K562 (cell line): ENCODE measurements around the gene SIGLEC5. TPM values are rescaled to one million over a fixed set of nuclear protein-coding genes. Genes with fewer than 3 reads are reported as not detected.

ENCODE experiments used
- ATAC-seq: fragments of 200-7000 bp; cut with Tn5 transposase; 3 replicates; pipeline ENCODE4 v1.9.1; 2020; ENCODE audit warnings: moderate library complexity
- BruUV-seq: library from RNA; stranded (reverse); fragments of 400-500 nt; replicated peaks from 2 replicates; lab custom pipeline; 2021; lab: Mats Ljungman, UMichigan
- CTCF ChIA-PET: fragments of 300-600 bp; formaldehyde crosslinking; extraction: SDS; loops from one replicate; lab custom pipeline; 2021; ENCODE audit warnings: low intra/inter-chr PET ratio; lab: Yijun Ruan, JAX
- POLR2A ChIA-PET: fragments of 300-600, 350-650 bp; sonication (Branson Sonifier 250); formaldehyde crosslinking; extraction: SDS; loops from one replicate; lab custom pipeline; 2021; ENCODE audit warnings: antibody characterized with exemption, inconsistent platforms; lab: Yijun Ruan, JAX
- DNase-seq, 4 experiments: peaks; one replicate each; pipeline versions ENCODE4 v3.0.0 to v3.0.0-alpha.2; 2011 to 2018; ENCODE audit warnings: low spot score in 3 of 4, mixed read lengths in 3 of 4; ENCODE audit errors: extremely low read depth in 1 of 4
- FAIRE-seq: peaks from 2 replicates; lab custom pipeline; 2011; peaks lifted over from hg19 to GRCh38; lab: Jason Lieb, UNC
- H2AFZ ChIP-seq: 2 replicates; pipeline ENCODE4 v1.6.0; 2011; ENCODE audit warnings: low read depth, low read length, control low read depth, inconsistent platforms
- H3K27ac ChIP-seq: fragments of 200-600 bp; 3 replicates; pipeline ENCODE4 v1.8.0; 2011; ENCODE audit warnings: low read depth, mild to moderate bottlenecking, control low read depth, inconsistent platforms, low read length, moderate library complexity, mixed read lengths; ENCODE audit errors: extremely low read depth
- H3K27me3 ChIP-seq, 2 experiments: fragments of 300-600 bp in 1 of 2; 2 replicates in 1 of 2; 3 replicates in 1 of 2; pipeline versions ENCODE4 v1.6.0 to v1.8.0; 2011; ENCODE audit warnings: inconsistent platforms in 2 of 2, low read length in 2 of 2, mild to moderate bottlenecking in 1 of 2, mixed read lengths in 1 of 2, moderate library complexity in 1 of 2; ENCODE audit not compliant: control insufficient read depth in 2 of 2, insufficient read depth in 2 of 2
- H3K36me3 ChIP-seq: fragments of 300-600 bp; 3 replicates; pipeline ENCODE4 v1.8.0; 2011; ENCODE audit warnings: mild to moderate bottlenecking, low read length, inconsistent platforms; ENCODE audit not compliant: control insufficient read depth, insufficient read depth
- H3K4me1 ChIP-seq, 2 experiments: fragments of 200-600 bp in 1 of 2; replicated peaks in 1 of 2; 2 replicates in 1 of 2; 3 replicates in 1 of 2; pipeline versions ENCODE4 v1.5.1 to v1.8.0; 2011; ENCODE audit warnings: inconsistent platforms in 2 of 2, low read length in 2 of 2, mild to moderate bottlenecking in 1 of 2, mixed read lengths in 1 of 2, moderate library complexity in 1 of 2; ENCODE audit not compliant: control insufficient read depth in 2 of 2, insufficient read depth in 2 of 2
- H3K4me2 ChIP-seq: 2 replicates; pipeline ENCODE4 v1.6.1; 2011; ENCODE audit warnings: low read length, control low read depth, inconsistent platforms, mixed read lengths; ENCODE audit not compliant: insufficient read depth
- H3K4me3 ChIP-seq: fragments of 200-600 bp; sonication (generic), shearing (Covaris generic); 2 replicates; pipeline ENCODE4 v1.5.1; 2016; ENCODE audit warnings: control low read depth, inconsistent platforms
- H3K79me2 ChIP-seq: fragments of 200-600 bp; 3 replicates; pipeline ENCODE4 v1.8.0; 2011; ENCODE audit warnings: low read length, inconsistent platforms; ENCODE audit not compliant: control insufficient read depth, insufficient read depth
- H3K9ac ChIP-seq, 2 experiments: 2 replicates each; pipeline versions ENCODE4 v1.6.0 to v1.6.1; 2011; ENCODE audit warnings: low read depth in 2 of 2, low read length in 2 of 2, control low read depth in 1 of 2, inconsistent platforms in 1 of 2, mild to moderate bottlenecking in 1 of 2, mixed read lengths in 1 of 2; ENCODE audit not compliant: insufficient read depth in 1 of 2
- H3K9me1 ChIP-seq: one replicate; pipeline ENCODE4 v1.6.0; 2011; ENCODE audit warnings: inconsistent platforms, mild to moderate bottlenecking, low read length, moderate library complexity; ENCODE audit not compliant: control insufficient read depth, insufficient read depth
- H3K9me3 ChIP-seq: replicated peaks from 2 replicates; pipeline ENCODE4 v1.5.1; 2011; ENCODE audit warnings: low read depth, low read length, inconsistent platforms; ENCODE audit not compliant: control insufficient read depth, insufficient read depth
- H4K20me1 ChIP-seq: replicated peaks from 2 replicates; pipeline ENCODE4 v1.6.1; 2011; ENCODE audit warnings: low read length, inconsistent platforms, mixed read lengths; ENCODE audit not compliant: control insufficient read depth, insufficient read depth
- FOSL1 ChIP-seq: fragments of 200-800 bp; sonication (Bioruptor generic); conservative IDR thresholded peaks from 2 replicates; pipeline ENCODE4 v1.6.1; 2016; ENCODE audit warnings: missing genetic modification characterization, missing compliant biosample characterization
- FOXA3 ChIP-seq, 2 experiments: fragments of 450-650 bp in 1 of 2; sonication (generic) in 1 of 2; formaldehyde crosslinking; IDR thresholded peaks in 1 of 2; conservative IDR thresholded peaks in 1 of 2; 2 replicates each; pipeline versions ENCODE4 v1.4.0 to v1.8.0; 2020 to 2022; ENCODE audit warnings: mild to moderate bottlenecking in 2 of 2, missing genetic modification reagents in 1 of 2
- HLTF ChIP-seq: fragments of 450-650 bp; IDR thresholded peaks from 2 replicates; pipeline ENCODE4 v1.6.1; 2016
- JUND ChIP-seq, 2 experiments: IDR thresholded peaks; 2 replicates in 1 of 2; 3 replicates in 1 of 2; pipeline ENCODE4 v1.6.1; 2011; ENCODE audit warnings: borderline replicate concordance in 2 of 2, low read depth in 2 of 2, low read length in 2 of 2, improper control_type of control experiment in 1 of 2, missing biosample characterization in 1 of 2, missing genetic modification characterization in 1 of 2, missing genetic modification reagents in 1 of 2
- MCM2 ChIP-seq: fragments of 450-650 bp; IDR thresholded peaks from 2 replicates; pipeline ENCODE4 v1.6.1; 2017; ENCODE audit warnings: low read depth, mild to moderate bottlenecking
- MYBL2 ChIP-seq, 2 experiments: fragments of 450-650 bp in 1 of 2; sonication (generic) in 1 of 2; formaldehyde crosslinking in 1 of 2; IDR thresholded peaks; 2 replicates each; pipeline versions ENCODE4 v1.6.1 to v1.8.1; 2017 to 2022; ENCODE audit warnings: borderline replicate concordance in 1 of 2, inconsistent platforms in 1 of 2, low read depth in 1 of 2, mild to moderate bottlenecking in 1 of 2, missing genetic modification reagents in 1 of 2, moderate library complexity in 1 of 2
- ZNF384 ChIP-seq: IDR thresholded peaks from 2 replicates; pipeline ENCODE4 v1.6.1; 2012; ENCODE audit warnings: low read depth, low read length, improper control_type of control experiment
- WGBS: fragments of 100-300 bp; shearing (Covaris generic); methylation state at CpG from one replicate; pipeline ENCODE4 v1.1.6; 2016; ENCODE audit warnings: low coverage, mixed read lengths; ENCODE audit not compliant: insufficient coverage; ENCODE audit errors: missing lambda C conversion rate; 5-methylcytosine and 5-hydroxymethylcytosine counted together
- in situ Hi-C: fragments of 300-500 bp; cut with MboI; formaldehyde crosslinking; loops from 4 replicates; pipeline ENCODE4 v1.15.0; 2018; ENCODE audit warnings: inconsistent platforms, mixed read lengths
- intact Hi-C: fragments of 100-400 bp; cut with micrococcal nuclease; formaldehyde crosslinking; loops from 2 replicates; pipeline ENCODE4 v1.14.2; 2022
- polyA plus RNA-seq, 8 experiments: library from polyadenylated mRNA; depleted of rRNA in 4 of 8; stranded (reverse) in 5 of 8; unstranded in 3 of 8; fragments of >200 nt; fragmentation: Nextera tagmentation in 2 of 8; fragmentation: Illumina TruSeq in 1 of 8; extraction: Ambion mirVana in 2 of 8; extraction: Trizol in 1 of 8; gene quantifications; 2 replicates each; pipeline versions ENCODE4 v1.2.1 to v1.2.3, GENCODE V29; 2011 to 2014; ENCODE audit warnings: inconsistent platforms in 1 of 8, missing spikeins in 1 of 8
- total RNA-seq, 7 experiments: library from RNA; depleted of rRNA in 6 of 7; stranded (reverse); fragments of >200 nt in 6 of 7; fragmentation: Illumina TruSeq in 2 of 7; extraction: Trizol in 2 of 7; gene quantifications; 2 replicates each; pipeline versions ENCODE4 v1.2.1 to v1.2.3, GENCODE V29; 2011 to 2021; ENCODE audit warnings: low replicate concordance in 1 of 7

SIGLEC5 gene
- total and polyA plus RNA-seq, 9 of the 15 experiments (the other 6 are each of a cell fraction or from before 2014, with no cell fraction given): 0.14 TPM; not detected in 8

DNA sequence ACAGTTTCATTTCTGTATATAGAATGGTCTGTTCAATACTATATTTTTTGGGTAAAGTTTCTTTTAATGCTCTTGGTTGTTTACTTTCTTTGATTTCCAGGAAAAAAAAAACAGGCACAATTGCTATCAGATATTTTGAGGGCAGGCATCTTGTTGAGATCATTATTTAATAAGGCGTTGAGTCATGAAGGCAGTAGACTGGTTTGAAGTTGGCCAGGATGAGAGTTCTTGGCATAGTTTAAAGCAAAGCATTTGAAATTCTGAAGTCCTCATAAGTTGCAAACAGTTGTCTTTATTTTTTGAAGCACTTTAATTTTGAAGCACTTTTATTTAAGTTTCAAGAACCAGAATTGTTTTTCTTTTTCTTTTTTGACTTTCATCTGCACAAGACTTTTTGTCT lies 61.7 kb downstream of the SIGLEC5 start:
- Histone ChIP-seq H3K4me1 (peaks cover 19 to 66% of the 10 kb centered on the region in 2 experiments), H3K36me3 (peaks cover 10% of the 10 kb centered on the region; the same call in 2 of the 3 replicates), H3K4me2 (no peak overlapping the region), H3K79me2 (peaks cover 25% of the 10 kb centered on the region), H4K20me1 (no peaks in the 10 kb centered on the region), H3K27ac (peak overlapping the region; percentile 59; the same call in 2 of the 3 replicates), H2AFZ (peak overlapping the region; percentile 79; the same call in 1 of the 2 replicates), H3K9me1 (no peaks in the 10 kb centered on the region), H3K4me3 (no peak overlapping the region), H3K9ac (peak overlapping the region in 1 of 2 experiments; percentile 38; a peak in 1 of 4 replicates), H3K27me3 (no peaks in the 10 kb centered on the region), H3K9me3 (no peaks in the 10 kb centered on the region)
- in situ Hi-C loops: loop anchor here (10.0 kb wide), 1 partner anchor 94 kb away; the partner anchor contains the start of gene CEACAM18
- no peak for TF ChIP-seq MCM2
- peak; percentile 36; the same call in 1 of the 2 replicates for TF ChIP-seq ZNF384
- TF ChIP-seq HLTF: no peak
- TF ChIP-seq JUND (IDR thresholded peaks at IDR 0.05; ENCODE audit: borderline replicate concordance, low read depth, low read length): no peak
- TF ChIP-seq JUND (tag; IDR thresholded peaks at IDR 0.05; ENCODE audit: borderline replicate concordance, low read depth, low read length): 0 out of 3 replicates have a peak, but pooled peaks have one; percentile 24
- peak; percentile 48; the same call in 1 of the 2 replicates for TF ChIP-seq FOSL1
- TF ChIP-seq FOXA3 (CRISPR knock-in tag; conservative IDR thresholded peaks at IDR 0.05 in 1 of 2, IDR thresholded peaks at IDR 0.05 in 1 of 2): peak in 1 of 2 experiments; percentile 44; a peak in 1 of 4 replicates
- no peak for TF ChIP-seq MYBL2 (IDR thresholded peaks at IDR 0.05; ENCODE audit: low read depth)
- no peak for TF ChIP-seq MYBL2 (CRISPR knock-in tag; IDR thresholded peaks at IDR 0.05; ENCODE audit: borderline replicate concordance)
- POLR2A ChIA-PET: interaction anchor here (0.7 kb wide), 1 partner anchor 22 kb away, joined by 3 read pairs; no protein-coding TSS in a partner anchor
- FAIRE-seq: no peak
- intact Hi-C loops: loop anchor here (5.0 kb wide), 1 partner anchor 96 kb away; no protein-coding TSS in a partner anchor
- no peak for DNase-seq
- BruUV-seq: no TSS peak
- ATAC-seq: no peak
- 6% methylated on average over 1 of the region's 1 CpG for WGBS
- CTCF ChIA-PET: interaction anchor here (0.7 kb wide), 1 partner anchor 96 kb away, joined by 4 read pairs; no protein-coding TSS in a partner anchor
